OCI-LY1 (cell line): ENCODE measurements around the gene PAX6.

ENCODE experiments used
- H2AFZ ChIP-seq: fragments of 200-600 bp; sonication (generic), shearing (Covaris generic); 2 replicates; pipeline ENCODE4 v1.6.0; 2014; ENCODE audit warnings: antibody characterized with exemption, mild to moderate bottlenecking, low read length
- H3F3A ChIP-seq: fragments of 200-600 bp; sonication (generic), shearing (Covaris generic); 2 replicates; pipeline ENCODE4 v1.6.0; 2014; ENCODE audit warnings: mild to moderate bottlenecking, antibody characterized with exemption, low read length, moderate library complexity; ENCODE audit not compliant: insufficient read depth
- H3K27ac ChIP-seq: fragments of 200-600 bp; sonication (generic); 2 replicates; pipeline ENCODE4 v1.5.1; 2014; ENCODE audit warnings: low read length, mixed run types, mild to moderate bottlenecking, low read depth; ENCODE audit not compliant: poor library complexity, severe bottlenecking
- H3K27me3 ChIP-seq: fragments of 200-600 bp; sonication (generic); 2 replicates; pipeline ENCODE4 v1.6.0; 2014; ENCODE audit warnings: antibody characterized with exemption, mild to moderate bottlenecking, low read length, moderate library complexity; ENCODE audit not compliant: insufficient read depth
- H3K36me3 ChIP-seq: fragments of 200-600 bp; sonication (generic); 2 replicates; pipeline ENCODE4 v1.6.1; 2014; ENCODE audit warnings: mild to moderate bottlenecking, antibody characterized with exemption, low read length, moderate library complexity, mixed read lengths; ENCODE audit not compliant: insufficient read depth
- H3K4me1 ChIP-seq: fragments of 200-600 bp; sonication (generic); 2 replicates; pipeline ENCODE4 v1.5.1; 2014; ENCODE audit warnings: mild to moderate bottlenecking, low read length, moderate library complexity; ENCODE audit not compliant: insufficient read depth, severe bottlenecking
- H3K4me2 ChIP-seq: fragments of 200-600 bp; sonication (generic), shearing (Covaris generic); 2 replicates; pipeline ENCODE4 v1.6.1; 2014; ENCODE audit warnings: low read length
- H3K4me3 ChIP-seq: fragments of 200-600 bp; sonication (generic); 2 replicates; pipeline ENCODE4 v1.5.1; 2014; ENCODE audit warnings: low read length, low read depth, mild to moderate bottlenecking, mixed read lengths; ENCODE audit not compliant: poor library complexity, severe bottlenecking
- H3K79me2 ChIP-seq: fragments of 200-600 bp; shearing (Covaris generic); 2 replicates; pipeline ENCODE4 v1.6.1; 2016; ENCODE audit warnings: mixed run types, low read length, mixed read lengths; ENCODE audit not compliant: insufficient read depth
- H3K9ac ChIP-seq: fragments of 200-600 bp; sonication (generic), shearing (Covaris generic); 2 replicates; pipeline ENCODE4 v1.6.1; 2014; ENCODE audit warnings: mild to moderate bottlenecking, low read length, mixed read lengths
- H3K9me2 ChIP-seq: fragments of 200-600 bp; sonication (generic), shearing (Covaris generic); 2 replicates; pipeline ENCODE4 v1.6.1; 2014; ENCODE audit warnings: low read depth, mild to moderate bottlenecking, low read length, mixed read lengths
- H3K9me3 ChIP-seq: fragments of 200-600 bp; shearing (Covaris generic); 2 replicates; pipeline ENCODE4 v1.6.1; 2014; ENCODE audit warnings: low read length, mixed read lengths
- H4K20me1 ChIP-seq: fragments of 200-600 bp; sonication (generic), shearing (Covaris generic); 2 replicates; pipeline ENCODE4 v1.6.0; 2016; ENCODE audit warnings: mild to moderate bottlenecking, low read length; ENCODE audit not compliant: insufficient read depth
- EZH2 ChIP-seq: fragments of 200-600 bp; sonication (generic), shearing (Covaris generic); IDR thresholded peaks from 2 replicates; pipeline ENCODE4 v1.8.0; 2017; ENCODE audit warnings: borderline replicate concordance, mixed run types, mild to moderate bottlenecking, antibody characterized with exemption, low read length, moderate library complexity, mixed read lengths
- TF ChIP-seq, protein P1 (sequence below): fragments of 200-600 bp; sonication (generic), shearing (Covaris generic); IDR thresholded peaks from 2 replicates; pipeline ENCODE4 v1.5.1; 2017; ENCODE audit warnings: mild to moderate bottlenecking, antibody characterized with exemption, low read length, moderate library complexity, mixed read lengths

PAX6 gene

GRCh38 chr11:31792036-31792435, 19.1 kb downstream of the PAX6 start:
- H3K9ac ChIP-seq: no peak overlapping the region
- no peaks in the 10 kb centered on the region for H3K9me2 ChIP-seq
- H3K4me1 ChIP-seq: no peaks in the 10 kb centered on the region
- H4K20me1 ChIP-seq: no peaks in the 10 kb centered on the region
- no peak overlapping the region for H2AFZ ChIP-seq
- no peak overlapping the region for H3K27ac ChIP-seq
- no peaks in the 10 kb centered on the region for H3K79me2 ChIP-seq
- H3K9me3 ChIP-seq: no peaks in the 10 kb centered on the region
- TF ChIP-seq, protein P1, sequence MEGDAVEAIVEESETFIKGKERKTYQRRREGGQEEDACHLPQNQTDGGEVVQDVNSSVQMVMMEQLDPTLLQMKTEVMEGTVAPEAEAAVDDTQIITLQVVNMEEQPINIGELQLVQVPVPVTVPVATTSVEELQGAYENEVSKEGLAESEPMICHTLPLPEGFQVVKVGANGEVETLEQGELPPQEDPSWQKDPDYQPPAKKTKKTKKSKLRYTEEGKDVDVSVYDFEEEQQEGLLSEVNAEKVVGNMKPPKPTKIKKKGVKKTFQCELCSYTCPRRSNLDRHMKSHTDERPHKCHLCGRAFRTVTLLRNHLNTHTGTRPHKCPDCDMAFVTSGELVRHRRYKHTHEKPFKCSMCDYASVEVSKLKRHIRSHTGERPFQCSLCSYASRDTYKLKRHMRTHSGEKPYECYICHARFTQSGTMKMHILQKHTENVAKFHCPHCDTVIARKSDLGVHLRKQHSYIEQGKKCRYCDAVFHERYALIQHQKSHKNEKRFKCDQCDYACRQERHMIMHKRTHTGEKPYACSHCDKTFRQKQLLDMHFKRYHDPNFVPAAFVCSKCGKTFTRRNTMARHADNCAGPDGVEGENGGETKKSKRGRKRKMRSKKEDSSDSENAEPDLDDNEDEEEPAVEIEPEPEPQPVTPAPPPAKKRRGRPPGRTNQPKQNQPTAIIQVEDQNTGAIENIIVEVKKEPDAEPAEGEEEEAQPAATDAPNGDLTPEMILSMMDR: no peak
- no peak for TF ChIP-seq EZH2
- H3F3A ChIP-seq: no peaks in the 10 kb centered on the region
- no peak overlapping the region for H3K4me2 ChIP-seq
- H3K27me3 ChIP-seq: no peaks in the 10 kb centered on the region
- no peaks in the 10 kb centered on the region for H3K36me3 ChIP-seq
- H3K4me3 ChIP-seq: no peak overlapping the region

DNA sequence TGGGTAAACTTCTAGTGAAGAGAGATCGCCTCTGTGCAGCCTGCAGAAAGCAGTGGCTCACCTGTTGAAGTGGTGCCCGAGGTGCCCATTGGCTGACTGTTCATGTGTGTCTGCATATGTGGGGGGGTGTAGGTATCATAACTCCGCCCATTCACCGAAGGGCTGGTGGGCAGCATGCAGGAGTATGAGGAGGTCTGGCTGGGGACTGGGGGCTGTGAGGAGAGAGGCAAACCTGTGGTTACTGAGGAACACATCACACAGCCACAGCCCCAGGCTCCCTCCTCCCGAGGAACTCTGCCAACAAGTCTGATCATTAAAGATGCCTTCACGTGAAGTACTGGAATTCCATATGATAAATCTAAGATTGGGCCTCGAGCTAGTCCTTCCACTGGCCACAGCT, 20.5 kb downstream of the PAX6 start:
- H4K20me1 ChIP-seq: no peaks in the 10 kb centered on the region
- no peaks in the 10 kb centered on the region for H3K4me1 ChIP-seq
- H3K27ac ChIP-seq: no peak overlapping the region
- H3K36me3 ChIP-seq: no peaks in the 10 kb centered on the region
- no peak overlapping the region for H3K4me2 ChIP-seq
- no peak overlapping the region for H3K4me3 ChIP-seq
- TF ChIP-seq, protein P1: no peak
- no peak for TF ChIP-seq EZH2
- H3K27me3 ChIP-seq: no peaks in the 10 kb centered on the region
- H3K9me3 ChIP-seq: no peaks in the 10 kb centered on the region
- H3F3A ChIP-seq: no peaks in the 10 kb centered on the region
- no peaks in the 10 kb centered on the region for H3K9me2 ChIP-seq
- H3K79me2 ChIP-seq: no peaks in the 10 kb centered on the region
- H3K9ac ChIP-seq: no peak overlapping the region
- no peak overlapping the region for H2AFZ ChIP-seq

DNA sequence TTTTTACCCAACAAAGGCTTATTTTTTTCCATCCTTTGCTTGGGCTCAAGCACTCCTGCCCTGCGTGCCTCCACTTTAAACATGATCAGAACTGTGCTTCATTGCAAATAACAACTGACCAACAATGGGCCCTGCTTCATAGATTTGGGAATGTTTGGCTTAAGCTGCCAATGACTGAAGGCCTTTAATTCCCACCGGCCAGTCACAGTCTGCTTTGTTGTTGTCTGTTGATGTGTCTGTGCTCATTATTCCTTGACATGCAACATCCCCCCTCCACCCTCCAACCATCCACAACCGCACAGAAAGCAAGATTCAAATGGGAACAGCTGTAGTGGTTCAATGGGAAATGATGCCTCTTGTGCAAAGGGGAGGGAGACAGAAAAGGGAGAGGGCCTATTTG, 23.0 kb downstream of the PAX6 start:
- no peak overlapping the region for H3K4me2 ChIP-seq
- no peaks in the 10 kb centered on the region for H3K9me3 ChIP-seq
- no peak overlapping the region for H3K4me3 ChIP-seq
- H3K36me3 ChIP-seq: no peaks in the 10 kb centered on the region
- no peak overlapping the region for H2AFZ ChIP-seq
- no peaks in the 10 kb centered on the region for H3F3A ChIP-seq
- H3K4me1 ChIP-seq: no peaks in the 10 kb centered on the region
- no peaks in the 10 kb centered on the region for H3K27me3 ChIP-seq
- no peak for TF ChIP-seq EZH2
- TF ChIP-seq, protein P1: no peak
- H3K27ac ChIP-seq: no peak overlapping the region
- no peak overlapping the region for H3K9ac ChIP-seq
- H4K20me1 ChIP-seq: no peaks in the 10 kb centered on the region
- no peaks in the 10 kb centered on the region for H3K79me2 ChIP-seq
- H3K9me2 ChIP-seq: no peaks in the 10 kb centered on the region
